Activated CD4-positive, alpha-beta T cell treated with anti-CD3 and anti-CD28 coated beads, Interleukin-2, amount 10 ng/mL, durations not matched to agents 24 days and 14 days (primary cell): ENCODE measurements around the gene KIF1B. TPM values are rescaled to one million over a fixed set of nuclear protein-coding genes. Genes with fewer than 3 reads are reported as not detected.
"Not testable (repeated sequence)": the region's sequence is repeated elsewhere in the genome, so short reads cannot be mapped to it uniquely, and the experiment has no call there.

Source experiments
- DNase-seq: peaks from one replicate; pipeline ENCODE4 v3.0.0; 2022
- H3K27ac Mint-ChIP-seq: one replicate; pipeline ENCODE4 v1.8.0; 2022; ENCODE audit warnings: mild to moderate bottlenecking, mixed read lengths
- H3K27me3 Mint-ChIP-seq: one replicate; pipeline ENCODE4 v1.8.0; 2022; ENCODE audit warnings: mixed read lengths
- H3K36me3 Mint-ChIP-seq: one replicate; pipeline ENCODE4 v1.8.0; 2022; ENCODE audit warnings: low read depth, mild to moderate bottlenecking, mixed read lengths
- H3K4me1 Mint-ChIP-seq: one replicate; pipeline ENCODE4 v1.8.0; 2021; ENCODE audit warnings: mixed read lengths
- H3K4me3 Mint-ChIP-seq: one replicate; pipeline ENCODE4 v1.8.0; 2022; ENCODE audit warnings: mild to moderate bottlenecking, moderate library complexity, mixed read lengths
- H3K9me3 Mint-ChIP-seq: one replicate; pipeline ENCODE4 v1.8.0; 2021; ENCODE audit warnings: mixed read lengths
- intact Hi-C: fragments of 100-400 bp; cut with micrococcal nuclease; formaldehyde crosslinking; loops from one replicate; pipeline ENCODE4 v1.15.1; 2023
- total RNA-seq: library from RNA; stranded (reverse); gene quantifications from 2 replicates; pipeline ENCODE4 v1.2.3, GENCODE V29; 2022

KIF1B gene
- total RNA-seq, 1 donor from 2014 or later, result 19.3 TPM

DNA sequence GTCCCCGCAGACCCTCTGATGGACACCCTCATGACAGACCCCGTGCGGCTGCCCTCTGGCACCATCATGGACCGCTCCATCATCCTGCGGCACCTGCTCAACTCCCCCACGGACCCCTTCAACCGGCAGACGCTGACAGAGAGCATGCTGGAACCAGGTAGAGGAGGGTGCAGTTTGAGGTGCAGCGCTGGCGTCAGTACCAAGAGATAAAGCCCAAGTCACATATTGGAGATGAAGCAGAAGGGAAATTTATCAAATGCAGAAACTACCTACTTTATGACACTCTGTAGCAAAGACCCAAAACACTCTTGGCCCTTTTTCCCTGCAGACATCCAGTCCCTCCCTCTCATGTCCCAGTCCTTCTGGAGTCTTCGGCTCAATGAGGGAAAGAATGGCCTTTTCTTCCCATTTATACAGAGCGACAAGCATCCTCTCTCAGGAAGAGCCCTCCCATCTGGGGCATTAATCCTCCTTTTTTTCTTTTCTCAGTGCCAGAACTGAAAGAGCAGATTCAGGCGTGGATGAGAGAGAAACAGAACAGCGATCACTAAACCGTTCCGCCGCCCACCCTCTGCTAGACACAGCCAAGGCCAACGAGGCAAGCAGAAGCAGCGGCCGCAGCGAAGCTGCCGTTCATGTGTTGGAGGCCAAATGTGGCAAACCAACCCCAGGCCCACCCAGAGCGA lies 30.8 kb upstream of the KIF1B start:
- DNase-seq, result no peak
- Mint-ChIP-seq H3K27ac (no peak overlapping the region), H3K27me3 (no peaks in the 10 kb centered on the region), H3K36me3 (peaks cover 35% of the 10 kb centered on the region), H3K9me3 (no peaks in the 10 kb centered on the region), H3K4me1 (peaks cover 2% of the 10 kb centered on the region), H3K4me3 (no peak overlapping the region)
- intact Hi-C loops, result no loop called here

DNA sequence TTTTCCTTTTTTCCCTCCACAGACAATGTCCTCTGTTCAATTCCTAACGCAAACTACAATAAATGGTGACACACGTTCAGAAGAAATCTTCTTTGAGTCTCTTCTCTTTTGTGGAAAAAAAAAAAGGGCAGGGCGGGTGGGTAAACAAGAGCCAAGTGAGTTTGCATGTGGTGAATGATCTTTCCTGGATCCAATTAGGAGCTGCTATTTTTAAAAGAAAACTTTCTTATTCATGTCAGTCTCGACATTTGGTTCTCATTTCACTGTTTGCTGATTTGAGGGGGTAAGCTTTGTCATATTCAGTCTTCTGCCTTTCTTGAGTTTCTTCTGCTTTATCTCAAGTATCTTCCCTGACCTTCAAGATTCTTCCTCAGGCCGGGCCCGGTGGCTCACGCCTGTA lies 29.2 kb upstream of the KIF1B start:
- intact Hi-C loops, result no loop called here
- peaks cover 26% of the 10 kb centered on the region for H3K36me3 Mint-ChIP-seq
- DNase-seq, result no peak
- no peaks in the 10 kb centered on the region for H3K9me3 Mint-ChIP-seq
- no peaks in the 10 kb centered on the region for H3K4me1 Mint-ChIP-seq
- no peak overlapping the region for H3K27ac Mint-ChIP-seq
- no peak overlapping the region for H3K4me3 Mint-ChIP-seq
- H3K27me3 Mint-ChIP-seq, result no peaks in the 10 kb centered on the region

DNA sequence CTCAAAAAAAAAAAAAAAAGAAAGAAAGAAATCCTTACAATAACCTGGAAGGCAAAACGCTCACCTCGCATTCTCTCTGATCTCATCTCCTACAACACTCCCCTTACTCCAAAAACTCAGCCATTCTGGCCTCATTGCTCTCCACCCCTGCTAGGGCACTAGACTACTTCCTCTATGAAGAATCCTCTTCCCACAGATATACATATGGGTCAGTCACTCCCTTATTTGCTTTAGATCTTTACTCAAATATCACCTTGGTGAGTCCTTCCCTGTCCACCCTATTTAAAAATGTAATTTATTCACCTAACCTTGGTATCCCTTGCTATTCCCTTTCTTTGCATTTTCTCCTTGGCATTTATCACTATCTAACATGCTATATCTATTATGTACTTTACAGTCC lies 24.6 kb upstream of the KIF1B start:
- Mint-ChIP-seq H3K36me3 (peaks cover 5% of the 10 kb centered on the region), H3K27ac (no peak overlapping the region), H3K4me3 (no peak overlapping the region), H3K9me3 (no peaks in the 10 kb centered on the region), H3K27me3 (no peaks in the 10 kb centered on the region), H3K4me1 (peaks cover 3% of the 10 kb centered on the region)
- intact Hi-C loops, result no loop called here
- DNase-seq, result no peak

DNA sequence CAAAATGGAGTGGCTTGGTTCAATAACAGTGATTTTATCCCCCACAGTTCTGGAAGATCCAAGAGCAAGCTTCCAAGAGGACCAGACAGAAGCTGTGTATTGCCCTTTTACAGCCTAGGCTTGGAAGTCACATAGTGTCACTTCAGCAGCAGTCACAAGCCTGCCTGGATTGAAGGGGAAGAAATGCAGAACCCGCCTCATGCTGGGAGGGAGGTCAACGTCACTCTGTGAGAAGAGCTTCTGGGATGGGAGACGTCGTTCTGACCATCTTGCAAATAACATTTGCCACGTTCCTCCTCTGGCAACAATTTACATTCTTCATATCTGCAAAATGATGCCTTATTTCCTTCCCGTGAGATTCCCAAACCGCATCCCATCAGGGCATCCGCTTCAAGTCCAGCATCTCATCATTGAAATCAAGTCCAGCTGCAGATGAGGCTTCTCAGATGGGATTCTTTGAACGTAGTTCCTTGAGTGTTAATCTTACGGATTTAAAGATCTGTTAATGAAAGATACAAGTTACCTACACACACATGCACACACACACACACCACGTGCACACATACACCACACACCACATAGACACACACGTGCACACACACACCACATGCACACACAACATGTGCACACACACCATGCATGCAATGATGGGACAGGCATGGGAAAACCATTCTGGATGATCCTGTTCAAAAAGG lies 23.9 kb upstream of the KIF1B start:
- peaks cover 3% of the 10 kb centered on the region for H3K4me1 Mint-ChIP-seq
- H3K9me3 Mint-ChIP-seq, result no peaks in the 10 kb centered on the region
- DNase-seq, result no peak
- H3K36me3 Mint-ChIP-seq, result no peaks in the 10 kb centered on the region
- H3K27ac Mint-ChIP-seq, result no peak overlapping the region
- peaks cover 3% of the 10 kb centered on the region for H3K27me3 Mint-ChIP-seq
- no peak overlapping the region for H3K4me3 Mint-ChIP-seq
- intact Hi-C loops, result no loop called here

DNA sequence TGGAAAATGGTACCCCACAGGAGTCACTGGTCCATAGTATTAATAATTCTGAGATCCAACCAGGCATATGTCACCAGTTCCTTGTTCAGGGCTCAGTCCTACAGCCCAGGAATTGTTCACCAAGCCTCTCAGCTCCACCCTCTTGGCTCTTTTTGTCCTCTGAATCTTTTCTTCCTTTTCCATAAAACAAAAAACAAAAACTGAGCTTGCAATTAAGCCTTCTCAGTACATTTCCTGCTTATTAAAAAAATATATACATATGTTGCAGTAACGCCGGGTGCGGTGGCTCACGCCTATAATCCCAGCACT lies 23.4 kb upstream of the KIF1B start:
- peaks cover 3% of the 10 kb centered on the region for H3K4me1 Mint-ChIP-seq
- no peak overlapping the region for H3K27ac Mint-ChIP-seq
- no peaks in the 10 kb centered on the region for H3K36me3 Mint-ChIP-seq
- H3K27me3 Mint-ChIP-seq, result peaks cover 3% of the 10 kb centered on the region
- no peaks in the 10 kb centered on the region for H3K9me3 Mint-ChIP-seq
- H3K4me3 Mint-ChIP-seq, result no peak overlapping the region
- DNase-seq, result no peak
- intact Hi-C loops, result no loop called here

DNA sequence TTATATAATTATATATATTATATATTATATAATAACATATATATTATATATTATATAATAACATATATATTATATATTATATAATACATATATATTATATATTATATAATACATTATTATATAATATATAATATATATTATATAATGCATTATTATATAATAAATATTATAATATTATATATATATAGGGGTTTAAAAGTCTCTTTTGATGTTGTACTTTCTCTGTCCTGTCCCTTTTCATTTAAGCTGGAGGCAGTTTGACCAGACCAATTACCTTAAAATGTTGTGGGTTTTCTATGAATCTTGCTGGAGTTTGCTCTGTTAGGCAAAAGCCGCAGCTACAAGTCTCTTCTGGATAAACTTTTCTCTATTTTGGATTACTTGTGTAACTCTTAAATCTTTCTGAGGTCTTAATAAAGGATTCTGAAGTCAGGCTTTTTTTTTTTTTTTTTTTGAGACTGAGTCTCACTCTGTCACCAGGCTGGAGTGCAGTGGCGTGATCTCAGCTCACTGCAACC lies 22.2 kb upstream of the KIF1B start:
- Mint-ChIP-seq H3K4me1 (peaks cover 3% of the 10 kb centered on the region), H3K36me3 (no peaks in the 10 kb centered on the region), H3K9me3 (no peaks in the 10 kb centered on the region), H3K27me3 (peaks cover 4% of the 10 kb centered on the region), H3K27ac (no peak overlapping the region), H3K4me3 (no peak overlapping the region)
- DNase-seq, result no peak
- intact Hi-C loops, result no loop called here

DNA sequence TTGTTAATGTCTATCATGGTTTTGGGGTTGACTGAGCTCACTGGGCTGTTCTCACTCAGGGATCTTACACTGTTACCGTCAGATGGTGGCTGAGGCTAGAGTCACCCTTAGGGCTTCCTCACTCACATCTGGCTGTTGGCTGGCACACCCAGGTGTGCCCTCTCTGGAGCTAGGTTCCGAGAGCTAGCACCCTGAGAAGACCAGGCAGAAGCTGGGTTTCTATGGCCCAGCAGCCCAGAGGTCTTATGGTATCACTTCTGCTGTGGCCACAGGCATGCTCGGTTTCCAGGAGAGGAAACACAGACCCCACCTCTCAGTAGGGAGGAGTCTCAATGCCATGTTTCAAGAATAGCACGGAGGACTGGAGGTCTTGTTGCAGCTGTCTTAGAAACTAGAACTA lies 20.7 kb upstream of the KIF1B start:
- H3K4me3 Mint-ChIP-seq, result no peak overlapping the region
- no peak for DNase-seq
- intact Hi-C loops, result no loop called here

DNA sequence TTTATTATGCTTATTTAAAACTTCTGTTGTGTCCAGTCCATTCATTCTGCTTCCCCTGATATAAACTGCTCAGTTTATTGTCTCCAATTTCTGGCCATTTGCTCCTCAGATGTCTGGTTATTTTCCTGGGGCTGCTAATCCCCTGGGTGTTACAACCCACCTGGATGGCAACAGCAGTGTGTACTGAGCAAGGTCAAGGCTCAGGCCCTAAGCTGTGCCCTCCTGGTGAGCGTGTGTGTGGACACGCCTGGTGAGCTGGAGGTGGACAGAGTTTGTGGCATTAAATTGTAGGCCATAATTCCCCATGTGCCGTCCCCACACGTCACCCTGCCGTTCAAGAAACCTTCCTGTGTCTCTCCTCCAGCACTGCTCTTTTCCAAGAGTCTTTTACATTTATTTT lies 18.1 kb upstream of the KIF1B start:
- Mint-ChIP-seq H3K36me3 (no peaks in the 10 kb centered on the region), H3K27me3 (peaks cover 15% of the 10 kb centered on the region), H3K9me3 (no peaks in the 10 kb centered on the region), H3K4me1 (peaks cover 3% of the 10 kb centered on the region), H3K4me3 (no peak overlapping the region), H3K27ac (no peak overlapping the region)
- DNase-seq, result no peak
- intact Hi-C loops, result no loop called here

More for the DNA sequence above, 20.7 kb upstream of the KIF1B start:
- Mint-ChIP-seq H3K36me3 (no peaks in the 10 kb centered on the region), H3K27ac (no peak overlapping the region), H3K27me3 (peaks cover 8% of the 10 kb centered on the region), H3K4me1 (peaks cover 3% of the 10 kb centered on the region), H3K9me3 (no peaks in the 10 kb centered on the region)

DNA sequence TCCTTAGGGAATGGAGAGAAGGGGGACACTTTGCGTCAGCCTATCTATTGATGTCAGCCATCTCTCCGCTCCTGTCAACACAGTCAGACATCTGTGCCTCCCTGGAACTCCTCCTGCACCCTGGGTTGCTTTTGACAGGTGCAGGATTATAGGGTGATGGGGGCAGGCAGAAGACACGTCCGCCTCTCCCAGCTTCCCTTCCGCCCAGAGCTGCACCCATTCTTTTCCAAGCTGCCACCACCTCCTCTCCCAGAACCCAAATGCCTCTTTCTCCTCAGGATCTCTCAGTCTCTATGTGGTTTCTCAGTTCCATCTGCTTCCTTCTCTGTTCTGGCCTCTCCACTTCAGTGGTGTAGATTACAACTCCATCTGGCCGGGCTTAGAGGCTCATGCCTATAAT lies 17.1 kb upstream of the KIF1B start:
- H3K9me3 Mint-ChIP-seq, result no peaks in the 10 kb centered on the region
- H3K27me3 Mint-ChIP-seq, result peaks cover 18% of the 10 kb centered on the region
- DNase-seq, result no peak
- no peaks in the 10 kb centered on the region for H3K36me3 Mint-ChIP-seq
- no peak overlapping the region for H3K4me3 Mint-ChIP-seq
- peaks cover 3% of the 10 kb centered on the region for H3K4me1 Mint-ChIP-seq
- H3K27ac Mint-ChIP-seq, result no peak overlapping the region
- intact Hi-C loops, result no loop called here

DNA sequence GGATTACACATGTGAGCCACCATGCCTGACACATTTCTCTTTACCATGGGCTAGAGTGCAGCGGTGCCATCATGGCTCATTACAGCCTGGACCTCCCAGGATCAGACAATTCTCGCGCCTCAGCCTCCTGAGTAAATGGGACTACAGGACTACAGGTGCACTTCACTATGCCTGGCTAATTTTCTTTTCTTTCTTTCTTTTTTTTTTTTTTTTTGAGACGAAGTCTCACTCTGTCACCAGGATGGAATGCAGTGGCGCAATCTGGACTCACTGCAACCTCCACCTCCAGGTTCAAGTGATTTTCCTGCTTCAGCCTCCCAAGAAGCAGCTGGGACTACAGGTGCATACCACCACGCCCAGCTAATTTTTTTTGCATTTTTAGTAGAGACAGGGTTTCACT lies 14.8 kb upstream of the KIF1B start:
- Mint-ChIP-seq H3K9me3 (no peaks in the 10 kb centered on the region), H3K4me3 (no peak overlapping the region), H3K27me3 (peaks cover 19% of the 10 kb centered on the region), H3K27ac (no peak overlapping the region), H3K4me1 (no peaks in the 10 kb centered on the region), H3K36me3 (no peaks in the 10 kb centered on the region)
- no peak for DNase-seq
- intact Hi-C loops, result no loop called here

DNA sequence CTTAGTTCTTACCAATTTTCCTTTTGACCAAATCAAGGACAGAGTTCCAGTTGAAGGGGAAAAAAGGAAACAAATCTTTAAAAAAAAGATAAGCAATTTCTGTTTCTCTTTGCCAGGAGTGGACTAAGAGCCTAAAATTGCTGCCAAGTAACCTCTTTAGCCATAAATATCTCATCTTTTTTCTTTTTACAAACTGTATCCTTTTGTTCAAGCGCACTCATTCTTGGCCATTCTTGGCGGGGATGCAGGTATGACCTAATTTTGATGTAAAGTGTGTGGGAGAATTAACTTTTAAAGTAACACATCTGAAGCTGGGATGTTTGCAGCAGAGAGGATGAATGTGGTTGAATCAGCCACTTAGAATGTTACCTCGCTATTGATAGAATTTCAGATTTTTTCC lies 13.4 kb upstream of the KIF1B start:
- Mint-ChIP-seq H3K4me1 (no peaks in the 10 kb centered on the region), H3K9me3 (no peaks in the 10 kb centered on the region), H3K27me3 (peaks cover 19% of the 10 kb centered on the region), H3K27ac (no peak overlapping the region), H3K4me3 (no peak overlapping the region), H3K36me3 (no peaks in the 10 kb centered on the region)
- intact Hi-C loops, result no loop called here
- no peak for DNase-seq

DNA sequence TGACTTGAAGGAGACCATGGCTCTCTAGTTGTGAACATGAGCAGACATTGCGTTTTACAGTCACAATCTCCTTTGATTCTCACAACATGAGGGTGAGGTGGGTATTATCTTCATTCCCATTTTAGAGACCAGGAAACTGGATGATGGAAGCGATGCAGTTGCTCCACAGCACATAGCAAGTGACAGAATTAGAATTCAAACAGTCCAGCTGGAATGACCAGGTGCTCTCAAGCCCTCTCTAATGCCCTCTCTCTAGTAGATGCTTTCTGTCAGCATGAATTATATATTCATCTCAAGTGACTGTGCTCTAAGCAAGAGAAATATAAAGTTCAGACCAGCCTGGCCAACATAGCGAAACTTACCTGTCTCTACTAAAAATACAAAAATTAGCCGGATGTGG lies 9.8 kb upstream of the KIF1B start:
- H3K4me3 Mint-ChIP-seq, result no peak overlapping the region
- H3K4me1 Mint-ChIP-seq, result no peaks in the 10 kb centered on the region
- no peaks in the 10 kb centered on the region for H3K9me3 Mint-ChIP-seq
- H3K36me3 Mint-ChIP-seq, result no peaks in the 10 kb centered on the region
- intact Hi-C loops, result no loop called here
- no peak overlapping the region for H3K27ac Mint-ChIP-seq
- no peak for DNase-seq
- H3K27me3 Mint-ChIP-seq, result peaks cover 15% of the 10 kb centered on the region

DNA sequence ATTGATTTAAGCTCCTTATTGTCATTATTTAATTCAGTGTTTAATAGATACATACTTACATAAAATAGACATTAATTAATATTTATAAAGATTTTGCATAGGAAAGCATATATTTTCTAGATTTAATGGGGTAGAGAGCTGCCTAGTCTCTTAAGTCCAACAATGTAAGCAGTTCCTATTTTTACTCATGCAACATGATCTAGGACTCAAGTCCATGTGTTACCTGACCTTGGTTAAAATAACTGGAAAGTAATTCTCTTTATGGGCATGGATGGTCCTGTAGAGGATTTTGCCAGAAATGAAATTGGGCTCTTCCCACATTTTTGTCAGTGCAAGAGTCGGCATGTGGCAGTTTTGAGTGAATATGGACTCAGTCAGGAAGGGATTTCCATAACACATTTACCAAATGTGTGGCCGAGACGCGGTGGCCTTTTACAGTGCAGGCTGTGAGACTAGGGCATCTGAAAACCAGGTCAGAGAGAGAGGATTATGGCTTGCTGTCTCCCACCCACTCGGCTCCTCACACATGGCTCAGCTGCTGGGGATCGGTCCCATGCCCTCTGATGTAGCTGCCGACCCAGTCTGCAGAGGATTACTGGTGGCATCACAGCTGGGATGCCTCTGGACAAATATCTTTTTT lies 6.2 kb upstream of the KIF1B start:
- no peak overlapping the region for H3K27ac Mint-ChIP-seq
- intact Hi-C loops, result no loop called here
- DNase-seq, result no peak
- peaks cover under 1% of the 10 kb centered on the region for H3K4me1 Mint-ChIP-seq
- peaks cover 9% of the 10 kb centered on the region for H3K27me3 Mint-ChIP-seq
- H3K4me3 Mint-ChIP-seq, result no peak overlapping the region
- H3K9me3 Mint-ChIP-seq, result no peaks in the 10 kb centered on the region
- no peaks in the 10 kb centered on the region for H3K36me3 Mint-ChIP-seq

DNA sequence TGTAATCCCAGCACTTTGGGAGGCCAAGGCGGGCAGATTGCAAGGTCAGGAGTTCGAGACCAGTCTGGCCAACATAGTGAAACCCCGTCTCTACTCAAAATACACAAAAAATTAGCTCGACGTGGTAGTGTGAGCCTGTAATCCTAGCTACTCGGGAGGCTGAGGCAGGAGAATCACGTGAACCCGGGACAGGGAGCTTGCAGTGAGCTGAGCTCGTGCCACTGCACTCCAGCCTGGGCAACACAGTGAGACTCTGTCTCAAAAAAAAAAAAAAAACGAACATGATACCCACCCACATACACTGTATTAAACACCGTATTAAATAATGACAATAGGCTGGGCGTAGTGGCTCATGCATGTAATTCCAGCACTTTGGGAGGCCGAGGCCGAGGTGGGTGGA lies 5.2 kb upstream of the KIF1B start:
- H3K9me3 Mint-ChIP-seq, H3K36me3 Mint-ChIP-seq, intact Hi-C loops, H3K4me3 Mint-ChIP-seq, H3K4me1 Mint-ChIP-seq, H3K27me3 Mint-ChIP-seq, DNase-seq, H3K27ac Mint-ChIP-seq: not testable (repeated sequence)
